Stimulated activated CD4-positive, alpha-beta T cell treated with anti-CD3 and anti-CD28 coated beads, Interleukin-2, amount 100 ng/mL, for 4 hours (primary cell): ENCODE measurements around the gene ADD2.
"Not testable (repeated sequence)": the region's sequence is repeated elsewhere in the genome, so short reads cannot be mapped to it uniquely, and the experiment has no call there.

Experiments
- DNase-seq: peaks from one replicate; pipeline ENCODE4 v3.0.0-alpha.2; 2020; ENCODE audit warnings: low read depth

ADD2 gene, protein sequence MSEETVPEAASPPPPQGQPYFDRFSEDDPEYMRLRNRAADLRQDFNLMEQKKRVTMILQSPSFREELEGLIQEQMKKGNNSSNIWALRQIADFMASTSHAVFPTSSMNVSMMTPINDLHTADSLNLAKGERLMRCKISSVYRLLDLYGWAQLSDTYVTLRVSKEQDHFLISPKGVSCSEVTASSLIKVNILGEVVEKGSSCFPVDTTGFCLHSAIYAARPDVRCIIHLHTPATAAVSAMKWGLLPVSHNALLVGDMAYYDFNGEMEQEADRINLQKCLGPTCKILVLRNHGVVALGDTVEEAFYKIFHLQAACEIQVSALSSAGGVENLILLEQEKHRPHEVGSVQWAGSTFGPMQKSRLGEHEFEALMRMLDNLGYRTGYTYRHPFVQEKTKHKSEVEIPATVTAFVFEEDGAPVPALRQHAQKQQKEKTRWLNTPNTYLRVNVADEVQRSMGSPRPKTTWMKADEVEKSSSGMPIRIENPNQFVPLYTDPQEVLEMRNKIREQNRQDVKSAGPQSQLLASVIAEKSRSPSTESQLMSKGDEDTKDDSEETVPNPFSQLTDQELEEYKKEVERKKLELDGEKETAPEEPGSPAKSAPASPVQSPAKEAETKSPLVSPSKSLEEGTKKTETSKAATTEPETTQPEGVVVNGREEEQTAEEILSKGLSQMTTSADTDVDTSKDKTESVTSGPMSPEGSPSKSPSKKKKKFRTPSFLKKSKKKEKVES

GRCh38 chr2:70767699-70768589 is at the start of gene ADD2:
Gene ADD2, minus strand, starts transcription at chr2:70768200. Its CDS starts 61,792 bp downstream, at chr2:70706408.
- peak; percentile 24 for DNase-seq

GRCh38 chr2:70817284-70817954 is 49.4 kb upstream of the ADD2 start:
- DNase-seq = no peak

- no peak for DNase-seq
Measured at GRCh38 chr2:70816726-70817125, 48.7 kb upstream of the ADD2 start.

GRCh38 chr2:70808983-70809958 is 41.3 kb upstream of the ADD2 start:
- no peak for DNase-seq

GRCh38 chr2:70807828-70808118 is 39.8 kb upstream of the ADD2 start:
- DNase-seq = no peak

- no peak for DNase-seq
Measured at GRCh38 chr2:70807102-70807827, 39.3 kb upstream of the ADD2 start.

GRCh38 chr2:70806620-70807019 is 38.6 kb upstream of the ADD2 start:
- no peak for DNase-seq

- DNase-seq = no peak
Measured at GRCh38 chr2:70806013-70806412, 38.0 kb upstream of the ADD2 start.

DNA sequence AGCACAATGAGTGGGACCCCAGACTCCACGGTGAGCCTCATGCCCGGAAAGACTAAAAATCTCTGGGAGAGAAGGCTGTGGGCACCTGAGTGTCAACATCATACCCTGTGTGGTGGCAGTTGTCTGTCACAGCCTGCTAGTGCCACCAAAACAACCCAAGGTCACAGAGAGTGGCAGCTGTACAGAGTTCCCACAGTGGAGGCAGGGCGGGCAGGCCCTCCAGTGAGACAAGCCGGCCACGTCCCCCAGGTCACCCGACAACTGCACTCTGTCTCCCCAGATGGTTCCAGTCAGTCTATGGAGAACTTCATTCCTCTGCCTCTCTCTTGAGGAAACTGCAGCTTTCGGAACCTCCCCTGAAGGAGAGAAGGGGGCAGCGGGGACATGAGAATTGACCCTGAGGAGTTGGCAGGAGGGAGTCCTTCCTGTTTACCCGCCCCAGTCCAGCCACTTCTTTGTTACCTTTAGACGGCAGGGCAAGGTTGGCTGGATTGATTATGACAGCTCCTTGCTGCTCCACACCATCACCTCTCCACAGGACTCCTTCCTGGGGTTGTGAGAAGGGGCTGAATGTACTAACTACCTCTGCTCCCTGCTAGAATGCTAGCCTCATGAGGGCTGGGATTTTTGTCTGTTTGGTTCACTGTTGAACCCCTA is 33.7 kb upstream of the ADD2 start:
- no peak for DNase-seq

GRCh38 chr2:70799706-70800105 is 31.7 kb upstream of the ADD2 start:
- DNase-seq = no peak

- not testable (repeated sequence) for DNase-seq
Measured at GRCh38 chr2:70797996-70798395, 30.0 kb upstream of the ADD2 start.

DNA sequence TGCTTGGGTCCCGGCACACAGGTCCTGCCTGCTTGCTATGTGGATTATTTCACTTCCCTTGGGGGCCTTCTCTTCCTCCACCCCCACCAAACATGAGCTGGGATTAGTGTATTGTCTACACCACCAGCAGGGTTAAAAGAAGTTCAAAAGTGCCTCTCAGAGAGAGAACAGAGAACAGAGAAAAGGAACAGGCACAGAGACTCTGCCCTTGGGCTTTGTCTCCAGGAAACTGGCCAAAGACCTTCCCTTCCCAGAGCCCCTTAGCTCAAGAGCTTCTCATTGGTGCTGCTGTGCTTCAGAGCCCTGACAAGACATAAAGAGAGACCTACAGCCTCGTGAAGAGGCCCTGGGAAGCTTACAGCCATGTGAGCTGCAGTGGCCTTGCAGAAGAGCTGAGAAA is 29.5 kb upstream of the ADD2 start:
- DNase-seq = no peak

GRCh38 chr2:70796262-70796661 is 28.3 kb upstream of the ADD2 start:
- DNase-seq = no peak

DNA sequence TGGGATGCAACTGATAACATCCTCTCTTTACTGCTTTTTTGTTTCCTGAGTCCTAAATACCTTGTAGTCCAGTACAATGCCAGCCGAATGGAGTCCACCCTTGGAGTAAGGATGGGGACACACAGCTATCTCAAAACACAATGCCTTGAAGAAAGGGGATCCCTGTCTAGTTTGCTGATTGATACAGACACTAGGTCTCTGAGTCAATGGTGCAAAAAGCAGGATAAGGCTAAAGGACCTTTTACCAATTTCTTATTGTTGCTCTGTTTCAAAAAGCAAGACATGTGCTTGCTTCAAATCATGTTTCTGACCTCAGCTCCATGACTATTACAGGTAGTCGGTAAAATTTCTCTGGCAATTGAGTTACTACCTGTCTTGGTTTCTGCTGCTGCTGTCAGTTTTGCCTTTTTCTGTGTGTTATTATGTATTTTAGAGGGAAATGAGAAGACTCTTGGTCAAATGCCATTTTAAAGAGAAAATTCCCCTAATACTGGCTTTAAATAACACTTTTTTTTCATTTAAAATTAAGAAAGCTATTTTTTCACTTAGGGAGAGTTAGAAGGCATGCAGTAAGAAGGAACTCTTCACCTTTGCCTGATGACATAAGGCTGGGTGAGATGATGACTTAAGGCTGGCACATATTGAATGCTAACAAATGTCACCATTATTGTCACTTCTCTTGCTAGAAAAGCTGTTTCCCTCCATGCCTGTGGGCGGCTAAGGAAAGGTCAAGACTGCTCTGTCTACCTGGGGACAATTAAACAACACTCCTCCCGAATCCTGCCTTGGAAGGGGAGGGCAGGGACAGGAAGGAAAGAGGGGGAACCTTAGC is 27.4 kb upstream of the ADD2 start:
- no peak for DNase-seq

DNA sequence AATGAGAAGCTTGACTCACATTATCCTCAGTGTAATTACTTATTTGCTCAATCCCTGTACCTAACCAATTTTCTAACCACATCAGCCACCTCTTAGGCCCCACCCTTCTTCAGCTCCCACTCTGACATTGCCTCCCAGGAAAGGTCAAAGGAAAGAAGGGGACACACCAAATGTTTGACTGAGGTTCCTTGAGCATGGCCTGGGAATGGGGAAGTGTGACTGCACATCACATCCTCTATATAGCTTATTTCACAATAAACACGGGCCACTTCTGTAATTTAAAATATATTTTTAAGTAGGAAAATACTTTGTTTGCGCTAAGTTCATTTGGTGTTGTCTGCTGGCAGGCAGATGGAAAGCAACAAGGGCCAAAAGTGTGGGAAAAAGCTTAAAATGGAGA is 25.4 kb upstream of the ADD2 start:
- no peak for DNase-seq

DNA sequence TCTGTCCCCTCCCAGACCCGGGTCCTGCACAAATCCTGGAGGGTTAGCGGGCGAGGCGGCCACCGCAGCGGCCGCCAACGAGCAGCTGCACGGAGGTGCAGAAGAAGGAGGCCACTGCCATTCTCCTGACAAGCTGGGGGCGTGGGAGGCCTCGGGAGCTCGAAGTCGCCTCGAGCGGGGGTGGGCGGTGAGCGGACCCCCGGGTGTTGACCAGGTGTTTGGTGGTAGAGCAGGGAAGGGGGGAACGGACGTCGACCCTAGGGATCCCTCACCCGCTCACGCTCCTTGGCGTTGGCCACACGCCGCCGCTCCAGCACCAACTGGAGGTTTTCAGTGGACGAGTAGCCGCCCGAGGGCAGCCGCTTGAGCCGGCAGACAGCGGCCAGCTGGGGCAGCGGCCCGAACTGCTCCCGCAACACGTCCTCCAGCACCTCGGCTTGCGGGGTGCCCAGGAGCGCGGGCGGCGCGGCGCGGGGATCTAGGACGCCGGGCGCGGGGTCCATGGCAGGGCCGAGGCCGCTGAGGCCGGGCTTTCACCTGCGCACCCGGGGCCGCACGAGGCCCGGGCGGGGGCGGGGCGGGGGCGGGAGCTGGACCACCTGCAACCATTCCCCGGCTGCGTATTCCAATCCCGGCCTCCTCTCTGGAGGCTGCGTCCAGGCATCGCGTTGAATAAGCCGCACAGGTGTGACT is 22.3 kb upstream of the ADD2 start, which contains the start of gene FIGLA:
FIGLA (minus strand) TSS at position 508 of the 693 bp plus-strand sequence; CDS start at position 503, 5 bp downstream.
- DNase-seq = no peak

GRCh38 chr2:70789304-70790135 is 21.5 kb upstream of the ADD2 start:
- peak; percentile 58 for DNase-seq
